Trophoblast cell (in vitro differentiated cells and primary cell): ENCODE measurements around the gene POLN.

Experiments used
- DNase-seq, 2 donors: peaks; one replicate each; pipeline ENCODE4 v3.0.0-alpha.2; 2016
- H2AFZ ChIP-seq: 2 replicates; pipeline ENCODE4 v1.6.1; 2013; ENCODE audit warnings: low read length, moderate library complexity, mild to moderate bottlenecking; ENCODE audit not compliant: insufficient read depth, poor library complexity
- H2AK5ac ChIP-seq: 2 replicates; pipeline ENCODE4 v1.6.1; 2013; ENCODE audit warnings: mild to moderate bottlenecking, low read length
- H2BK120ac ChIP-seq: 2 replicates; pipeline ENCODE4 v1.6.1; 2013; ENCODE audit warnings: low read length, mild to moderate bottlenecking, moderate library complexity; ENCODE audit not compliant: insufficient read depth, poor library complexity
- H2BK12ac ChIP-seq: 2 replicates; pipeline ENCODE4 v1.6.1; 2013; ENCODE audit warnings: mild to moderate bottlenecking, low read length, moderate library complexity
- H2BK5ac ChIP-seq: 2 replicates; pipeline ENCODE4 v1.6.1; 2013; ENCODE audit warnings: low read length, low read depth, moderate library complexity, mild to moderate bottlenecking; ENCODE audit not compliant: poor library complexity
- H3K14ac ChIP-seq: 2 replicates; pipeline ENCODE4 v1.6.1; 2013; ENCODE audit warnings: mild to moderate bottlenecking, low read length
- H3K18ac ChIP-seq: 2 replicates; pipeline ENCODE4 v1.6.1; 2013; ENCODE audit warnings: mild to moderate bottlenecking, low read length
- H3K23ac ChIP-seq: 2 replicates; pipeline ENCODE4 v1.6.1; 2013; ENCODE audit warnings: low read length
- H3K27ac ChIP-seq: 2 replicates; pipeline ENCODE4 v1.5.1; 2013; ENCODE audit warnings: low read depth, mild to moderate bottlenecking, inconsistent platforms, low read length, moderate library complexity
- H3K27me3 ChIP-seq: 2 replicates; pipeline ENCODE4 v1.6.1; 2013; ENCODE audit warnings: inconsistent platforms, mild to moderate bottlenecking, low read length, moderate library complexity; ENCODE audit not compliant: insufficient read depth
- H3K36me3 ChIP-seq, 2 experiments: 1 replicate in 1 of 2; 2 replicates in 1 of 2; pipeline ENCODE4 v1.6.1; 2013; ENCODE audit warnings: low read length in 2 of 2, mild to moderate bottlenecking in 2 of 2, moderate library complexity in 1 of 2; ENCODE audit not compliant: insufficient read depth in 2 of 2, control insufficient read depth in 1 of 2
- H3K4ac ChIP-seq: 2 replicates; pipeline ENCODE4 v1.6.1; 2013; ENCODE audit warnings: low read depth, mild to moderate bottlenecking, low read length, moderate library complexity
- H3K4me1 ChIP-seq, 2 experiments: 1 replicate in 1 of 2; 2 replicates in 1 of 2; pipeline ENCODE4 v1.6.1; 2013; ENCODE audit warnings: low read length in 2 of 2, mild to moderate bottlenecking in 2 of 2, moderate library complexity in 1 of 2; ENCODE audit not compliant: insufficient read depth in 2 of 2, control insufficient read depth in 1 of 2
- H3K4me2 ChIP-seq: 2 replicates; pipeline ENCODE4 v1.6.1; 2013; ENCODE audit warnings: inconsistent platforms, mild to moderate bottlenecking, low read length, moderate library complexity
- H3K4me3 ChIP-seq: 2 replicates; pipeline ENCODE4 v1.5.1; 2013; ENCODE audit warnings: mild to moderate bottlenecking, low read depth, low read length, inconsistent platforms
- H3K79me1 ChIP-seq: one replicate; pipeline ENCODE4 v1.6.1; 2013; ENCODE audit warnings: low read length
- H3K79me2 ChIP-seq: 2 replicates; pipeline ENCODE4 v1.6.1; 2013; ENCODE audit warnings: low read length, mild to moderate bottlenecking; ENCODE audit not compliant: control insufficient read depth, insufficient read depth, poor library complexity
- H3K9ac ChIP-seq: 2 replicates; pipeline ENCODE4 v1.6.1; 2013; ENCODE audit warnings: mild to moderate bottlenecking, low read length
- H3K9me3 ChIP-seq: 2 replicates; pipeline ENCODE4 v1.6.1; 2013; ENCODE audit warnings: low read depth, mild to moderate bottlenecking, control low read depth, inconsistent platforms, low read length; ENCODE audit not compliant: insufficient read depth
- H4K12ac ChIP-seq: 2 replicates; pipeline ENCODE4 v1.6.1; 2013; ENCODE audit warnings: low read depth, mild to moderate bottlenecking, low read length, moderate library complexity
- H4K8ac ChIP-seq: 2 replicates; pipeline ENCODE4 v1.6.1; 2013; ENCODE audit warnings: low read depth, mild to moderate bottlenecking, low read length, moderate library complexity
- H4K91ac ChIP-seq: one replicate; pipeline ENCODE4 v1.6.1; 2013; ENCODE audit warnings: low read depth, mild to moderate bottlenecking, low read length, moderate library complexity
- WGBS: extraction: QIAGEN DNeasy Blood & Tissue Kit; methylation state at CpG from one replicate; pipeline ENCODE4 v1.1.7; 2013; ENCODE audit warnings: missing lambda C conversion rate; ENCODE audit not compliant: insufficient read length, insufficient coverage; ENCODE audit errors: extremely low coverage; 5-methylcytosine and 5-hydroxymethylcytosine counted together

POLN gene

GRCh38 chr4:2138846-2139500 is 102.9 kb downstream of the POLN start:
- Histone ChIP-seq H3K23ac (no peak overlapping the region), H3K18ac (no peak overlapping the region), H3K4me1 (no peaks in the 10 kb centered on the region), H2AK5ac (no peak overlapping the region), H4K91ac (no peak overlapping the region), H3K27ac (no peak overlapping the region), H3K9ac (no peak overlapping the region), H2AFZ (no peak overlapping the region), H3K14ac (no peak overlapping the region), H3K27me3 (no peaks in the 10 kb centered on the region), H4K12ac (no peak overlapping the region), H3K79me1 (no peaks in the 10 kb centered on the region), H3K79me2 (no peaks in the 10 kb centered on the region), H3K36me3 (no peaks in the 10 kb centered on the region), H3K9me3 (no peaks in the 10 kb centered on the region), H3K4me2 (no peak overlapping the region), H3K4me3 (peak overlapping the region; percentile 13), H3K4ac (no peak overlapping the region), H2BK120ac (no peak overlapping the region), H4K8ac (no peak overlapping the region), H2BK12ac (no peak overlapping the region), H2BK5ac (no peak overlapping the region)
- no peak for DNase-seq
- no CpG with 5 or more reads among the region's 11 CpGs for WGBS

- no peak overlapping the region for H2BK5ac ChIP-seq
- H3K4ac ChIP-seq = no peak overlapping the region
- H3K23ac ChIP-seq = no peak overlapping the region
- no peaks in the 10 kb centered on the region for H3K4me1 ChIP-seq
- no CpG with 5 or more reads among the region's 7 CpGs for WGBS
- H3K14ac ChIP-seq = no peak overlapping the region
- H4K12ac ChIP-seq = no peak overlapping the region
- no peaks in the 10 kb centered on the region for H3K36me3 ChIP-seq
- no peak overlapping the region for H3K4me3 ChIP-seq
- no peaks in the 10 kb centered on the region for H3K9me3 ChIP-seq
- H4K91ac ChIP-seq = no peak overlapping the region
- no peak overlapping the region for H3K27ac ChIP-seq
- no peak overlapping the region for H3K9ac ChIP-seq
- DNase-seq = no peak
- H2AFZ ChIP-seq = no peak overlapping the region
- no peak overlapping the region for H2BK12ac ChIP-seq
- H2BK120ac ChIP-seq = no peak overlapping the region
- H3K79me1 ChIP-seq = no peaks in the 10 kb centered on the region
- no peak overlapping the region for H4K8ac ChIP-seq
- no peaks in the 10 kb centered on the region for H3K79me2 ChIP-seq
- H2AK5ac ChIP-seq = no peak overlapping the region
- no peaks in the 10 kb centered on the region for H3K27me3 ChIP-seq
- no peak overlapping the region for H3K18ac ChIP-seq
- H3K4me2 ChIP-seq = no peak overlapping the region
These were observed 105.2 kb downstream of the POLN start for GRCh38 chr4:2136726-2137125.

- no CpG with 5 or more reads among the region's 8 CpGs for WGBS
- H3K4me3 ChIP-seq = no peak overlapping the region
- no peaks in the 10 kb centered on the region for H3K27me3 ChIP-seq
- H3K79me2 ChIP-seq = no peaks in the 10 kb centered on the region
- no peak overlapping the region for H2AK5ac ChIP-seq
- no peak overlapping the region for H2BK120ac ChIP-seq
- peaks cover 1% of the 10 kb centered on the region for H3K9me3 ChIP-seq
- H3K23ac ChIP-seq = no peak overlapping the region
- H2BK12ac ChIP-seq = no peak overlapping the region
- H2AFZ ChIP-seq = no peak overlapping the region
- H4K91ac ChIP-seq = no peak overlapping the region
- H3K9ac ChIP-seq = no peak overlapping the region
- H3K4me2 ChIP-seq = no peak overlapping the region
- no peak overlapping the region for H3K27ac ChIP-seq
- H3K4me1 ChIP-seq = no peaks in the 10 kb centered on the region
- no peak overlapping the region for H3K14ac ChIP-seq
- no peak overlapping the region for H3K18ac ChIP-seq
- H3K36me3 ChIP-seq = no peaks in the 10 kb centered on the region
- H4K12ac ChIP-seq = no peak overlapping the region
- no peak overlapping the region for H2BK5ac ChIP-seq
- H3K79me1 ChIP-seq = no peaks in the 10 kb centered on the region
- no peak for DNase-seq
- H3K4ac ChIP-seq = no peak overlapping the region
- no peak overlapping the region for H4K8ac ChIP-seq
These were observed 106.8 kb downstream of the POLN start for GRCh38 chr4:2135083-2135482.

- Histone ChIP-seq H3K9me3 (peaks cover 1% of the 10 kb centered on the region), H3K14ac (no peak overlapping the region), H3K23ac (no peak overlapping the region), H3K4ac (no peak overlapping the region), H3K27ac (no peak overlapping the region), H4K8ac (no peak overlapping the region), H3K4me1 (no peaks in the 10 kb centered on the region), H4K12ac (no peak overlapping the region), H3K9ac (no peak overlapping the region), H2BK5ac (no peak overlapping the region), H3K4me3 (no peak overlapping the region), H3K27me3 (no peaks in the 10 kb centered on the region), H4K91ac (no peak overlapping the region), H2AK5ac (no peak overlapping the region), H3K4me2 (no peak overlapping the region), H3K36me3 (no peaks in the 10 kb centered on the region), H2BK120ac (no peak overlapping the region), H3K79me2 (no peaks in the 10 kb centered on the region), H3K79me1 (no peaks in the 10 kb centered on the region), H2BK12ac (no peak overlapping the region), H2AFZ (no peak overlapping the region), H3K18ac (no peak overlapping the region)
- peak in 1 of 2 donors; percentile 30 for DNase-seq
These were observed 109.5 kb downstream of the POLN start for GRCh38 chr4:2132438-2132837.
